Stimulated activated CD4-positive, alpha-beta T cell treated with anti-CD3 and anti-CD28 coated beads, TNF-alpha, amount 100 ng/mL, for 48 hours (primary cell): ENCODE data around the gene DDAH1.

ENCODE experiments used
- DNase-seq, 3 donors: peaks; one replicate each; pipeline ENCODE4 v3.0.0-alpha.2; 2020; ENCODE audit warnings: low read depth in 3 of 3

The DDAH1 gene

DNA sequence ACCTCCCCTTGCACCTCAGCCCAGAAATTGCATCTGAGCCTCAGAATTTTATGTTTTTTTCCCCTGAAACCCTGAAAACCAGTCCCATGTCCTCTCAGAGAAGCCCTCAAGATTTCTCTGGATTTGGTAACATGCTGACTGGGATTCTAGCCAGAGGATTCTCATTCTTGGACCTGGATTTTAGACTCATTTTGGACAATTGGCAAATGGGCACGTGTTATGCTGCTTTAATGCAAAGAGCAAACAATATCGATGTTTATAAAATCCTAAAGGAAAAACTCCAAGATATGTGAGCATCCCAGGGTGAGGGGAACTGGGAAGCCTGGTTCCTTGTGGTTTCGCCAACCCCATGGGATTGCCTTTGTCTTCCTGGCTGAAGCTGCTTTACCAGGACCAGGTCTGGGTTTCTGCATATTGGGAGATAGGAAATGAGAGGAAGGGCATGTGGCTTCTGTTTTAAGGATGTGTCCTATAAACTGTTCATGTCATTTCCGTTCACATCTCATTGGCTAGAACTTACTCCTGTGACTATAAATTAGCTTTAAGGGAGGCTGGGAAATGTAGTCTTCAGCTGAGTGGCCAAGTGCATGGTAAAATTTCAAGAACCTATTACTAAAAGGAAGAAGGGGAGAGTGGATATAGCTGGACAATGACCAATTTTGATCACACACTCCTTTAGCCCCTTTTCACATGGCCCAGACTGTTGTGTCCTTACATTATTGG, 161.4 kb downstream of the DDAH1 start:
- DNase-seq: no peak

DNA sequence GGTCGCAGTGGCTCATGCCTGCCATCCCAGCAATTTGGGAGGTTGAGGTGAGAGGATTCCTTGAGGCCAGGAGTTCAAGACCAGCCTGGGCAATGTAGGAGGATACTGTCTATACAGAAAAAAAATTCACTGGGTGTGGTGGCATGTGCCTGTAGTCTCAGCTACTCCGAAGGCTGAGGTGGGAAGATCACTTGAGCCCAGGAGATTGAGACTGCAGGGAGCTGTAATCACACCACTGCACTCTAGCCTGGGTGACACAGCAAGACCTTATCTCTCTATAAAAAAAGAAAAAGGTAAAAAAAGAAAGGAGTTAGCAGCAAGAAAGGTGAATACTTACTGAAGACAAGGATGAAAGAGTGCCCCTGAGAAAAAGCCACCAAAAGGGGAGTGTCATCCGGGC, 164.8 kb downstream of the DDAH1 start:
- no peak for DNase-seq

DNA sequence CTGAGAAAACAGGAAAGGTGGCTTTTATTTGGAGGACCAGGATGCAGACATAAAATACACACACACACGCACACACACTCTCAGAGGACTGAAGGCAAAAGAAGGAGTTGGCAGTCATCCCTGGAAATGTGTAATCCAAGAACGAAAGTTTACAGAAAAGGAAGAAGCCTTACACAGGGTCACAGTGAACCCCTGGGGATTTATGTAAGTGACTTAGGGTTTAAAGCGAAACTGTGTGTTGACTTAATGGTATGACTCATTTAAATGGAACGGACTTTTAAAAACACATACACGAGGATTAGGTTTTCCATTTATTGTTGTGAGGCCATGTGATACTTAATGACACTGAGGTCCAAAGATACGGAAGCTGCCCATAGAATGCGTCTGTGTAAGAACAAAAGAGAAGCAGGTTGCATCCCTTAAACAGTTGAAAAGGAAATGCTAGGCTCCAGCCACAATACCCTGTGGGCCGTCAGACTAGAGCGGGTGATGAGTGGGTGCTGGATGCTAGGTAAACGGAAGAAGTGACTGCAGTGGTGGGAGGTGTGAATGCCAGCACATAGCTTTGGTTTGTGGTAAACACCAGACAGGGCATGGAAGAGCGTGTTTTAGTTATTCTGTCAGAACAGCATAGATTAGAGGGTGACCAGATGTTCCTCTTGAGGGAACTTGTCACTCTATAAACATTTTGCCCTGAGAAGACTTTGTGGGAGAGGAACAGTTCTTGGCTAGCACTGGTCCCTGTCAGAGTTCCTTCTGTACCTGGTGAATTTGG, 166.9 kb downstream of the DDAH1 start:
- DNase-seq: peak; percentile 57 to 79 (median 61)

DNA sequence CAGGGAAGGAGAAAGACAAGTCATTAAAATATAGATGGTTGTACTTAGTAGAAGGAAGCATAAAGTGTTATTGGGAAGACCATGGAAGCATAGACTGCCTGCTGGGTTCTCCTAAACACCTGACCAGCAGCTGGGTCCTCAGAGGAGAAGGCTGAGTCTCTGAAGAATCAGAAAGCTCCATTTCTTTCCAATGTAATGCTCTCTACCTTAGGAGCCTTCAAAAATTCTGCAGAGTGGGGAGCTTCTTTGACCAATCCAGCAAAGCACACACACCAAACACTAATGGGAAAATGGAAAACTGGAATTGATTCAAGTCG, 167.5 kb downstream of the DDAH1 start:
- no peak for DNase-seq

DNA sequence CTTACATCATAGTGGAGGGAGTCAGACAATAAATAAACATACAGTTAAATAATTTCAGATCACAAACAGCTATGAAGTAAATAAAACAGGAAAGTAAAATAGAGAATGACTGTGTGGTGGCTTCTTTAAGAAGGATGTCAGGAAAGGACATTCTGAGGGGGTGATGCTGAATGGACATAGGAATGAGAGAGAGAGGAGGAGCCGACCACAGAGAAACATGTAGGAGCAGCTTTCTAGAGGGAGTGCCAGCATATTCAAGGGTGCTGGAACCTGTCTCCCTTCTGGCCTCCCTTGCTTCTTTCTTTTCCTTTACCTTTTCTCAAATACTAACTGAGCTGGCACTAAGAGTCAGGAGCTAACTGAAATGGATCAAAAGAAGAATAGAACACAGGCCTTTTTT, 168.0 kb downstream of the DDAH1 start:
- no peak for DNase-seq

DNA sequence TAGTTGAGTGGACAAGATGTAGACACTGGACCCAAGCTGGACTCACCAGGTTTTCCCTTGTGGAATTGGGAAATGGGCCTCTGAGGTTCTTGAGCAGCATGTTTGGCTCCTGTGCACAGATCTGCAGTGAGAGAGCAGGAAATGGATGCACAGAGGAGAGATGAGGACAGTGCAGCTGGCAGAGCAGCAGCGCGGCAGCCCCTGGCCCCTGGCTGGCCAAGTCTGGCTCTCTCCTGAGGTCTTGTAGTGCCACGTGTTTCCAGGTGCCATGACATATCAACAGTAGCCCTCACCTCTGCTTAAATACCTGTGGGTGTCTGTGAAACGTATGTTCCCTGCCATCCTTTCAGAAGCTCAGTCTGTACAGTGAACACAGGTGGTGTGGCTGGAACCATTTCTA, 169.3 kb downstream of the DDAH1 start:
- DNase-seq: no peak

DNA sequence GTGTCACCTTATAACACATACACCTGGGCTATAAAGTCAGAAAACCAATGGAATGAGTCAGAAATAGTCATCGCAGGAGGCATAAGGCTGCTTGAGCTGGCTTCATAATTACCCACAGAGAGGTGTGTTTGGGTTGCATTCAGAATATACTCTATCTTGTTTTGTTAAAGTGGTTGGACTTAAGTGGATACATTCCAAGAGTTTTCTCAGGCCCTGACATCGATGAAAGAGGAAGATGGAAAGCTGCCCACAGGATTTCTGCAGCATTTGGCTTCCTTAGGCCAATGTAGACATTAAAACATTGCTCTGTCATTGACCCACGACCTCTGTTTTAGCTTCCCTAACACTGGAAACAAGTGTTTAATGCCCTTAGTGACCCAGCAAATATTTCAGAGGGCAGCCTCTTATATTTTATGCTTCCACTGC, 169.9 kb downstream of the DDAH1 start:
- no peak for DNase-seq

DNA sequence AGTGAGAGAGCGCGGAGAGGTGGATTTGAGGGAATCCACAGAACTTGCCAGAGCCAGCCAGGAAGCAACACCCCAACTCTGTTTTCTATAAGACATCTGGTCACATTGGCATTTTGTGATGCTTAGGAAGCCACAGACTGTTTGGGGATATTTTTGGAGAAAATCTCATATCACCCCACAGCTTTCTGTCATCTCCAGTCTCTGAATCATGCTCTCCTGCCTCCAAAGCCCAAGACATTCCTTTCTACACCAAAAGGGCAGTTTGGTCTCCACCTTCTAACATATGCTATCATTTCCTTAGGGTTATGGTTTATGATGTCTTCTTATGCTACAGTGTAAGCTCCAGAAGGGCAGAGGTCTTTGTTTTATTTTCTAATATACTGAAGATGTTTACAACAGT, 174.1 kb downstream of the DDAH1 start:
- DNase-seq: no peak

DNA sequence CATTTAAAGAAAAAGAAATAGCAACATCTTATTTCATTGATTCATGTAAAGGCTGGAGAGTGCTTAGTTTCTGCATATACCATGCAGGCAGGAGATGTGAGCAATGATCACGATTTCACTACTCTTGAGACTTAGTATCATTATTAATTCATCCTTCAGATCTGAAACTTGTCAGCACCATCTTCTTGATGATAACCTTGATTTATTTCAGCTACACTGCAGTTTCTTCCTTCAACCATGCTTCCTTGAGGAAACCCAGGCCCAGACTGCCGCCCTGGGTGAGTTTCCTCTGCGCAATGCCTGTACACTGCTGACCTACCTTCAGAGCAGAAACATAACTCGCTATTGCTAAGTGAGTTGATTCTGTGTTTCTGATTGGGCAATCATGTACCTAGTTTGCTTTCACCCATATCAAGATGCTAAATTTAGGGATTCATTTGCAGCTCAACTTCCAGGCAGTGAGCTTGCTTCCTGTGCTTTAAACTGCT, 175.1 kb downstream of the DDAH1 start:
- DNase-seq: no peak

DNA sequence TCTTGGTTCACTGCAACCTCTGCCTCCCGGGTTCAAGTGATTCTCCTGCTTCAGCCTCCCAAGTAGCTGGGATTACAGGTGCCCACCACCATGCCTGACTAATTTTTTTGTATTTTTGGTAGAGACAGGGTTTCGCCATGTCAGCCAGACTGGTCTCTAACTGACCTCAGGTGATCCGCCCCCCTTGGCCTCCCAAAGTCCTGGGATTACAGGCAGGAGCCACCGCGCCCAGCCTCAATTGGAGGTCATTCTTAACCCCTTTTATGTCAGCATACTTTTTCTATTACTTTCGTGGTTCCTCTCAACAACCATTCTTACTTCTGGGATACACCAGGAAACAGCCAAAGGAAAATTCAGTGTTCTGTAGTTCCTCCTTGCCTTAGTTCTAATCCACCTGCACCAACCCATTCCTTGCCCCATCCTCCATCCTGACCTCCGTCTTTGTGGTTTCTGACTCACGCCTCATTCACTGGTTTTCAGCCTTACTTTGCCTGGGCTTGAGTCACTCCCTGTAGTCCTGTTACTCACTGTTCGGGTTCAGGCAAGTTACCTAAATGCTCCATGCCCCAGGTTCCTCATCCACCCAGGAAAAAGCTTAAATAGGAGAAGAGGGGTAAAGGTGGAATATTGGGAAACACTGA, 175.6 kb downstream of the DDAH1 start:
- peak in 2 of 3 donors; percentile 34 to 39 for DNase-seq

DNA sequence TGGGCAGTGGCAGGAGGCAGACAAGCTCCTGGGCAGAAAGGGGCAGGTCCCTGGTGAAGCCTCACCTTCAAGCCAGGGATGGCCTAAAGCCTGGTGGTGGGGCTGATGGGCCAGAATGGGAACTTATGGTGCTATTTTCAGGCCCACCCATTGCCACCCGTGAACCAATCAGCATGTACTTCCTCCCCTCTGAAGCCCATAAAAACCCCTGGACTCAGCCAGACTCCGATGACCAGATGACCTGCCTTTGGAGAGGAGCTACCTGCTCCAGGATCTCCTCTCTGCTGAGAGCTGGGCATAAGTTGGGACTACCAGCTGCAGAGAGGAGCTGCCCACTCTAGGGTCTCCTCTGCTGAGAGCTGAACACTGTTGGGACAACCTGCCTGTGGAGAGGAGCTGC, 180.8 kb downstream of the DDAH1 start:
- DNase-seq: no peak

DNA sequence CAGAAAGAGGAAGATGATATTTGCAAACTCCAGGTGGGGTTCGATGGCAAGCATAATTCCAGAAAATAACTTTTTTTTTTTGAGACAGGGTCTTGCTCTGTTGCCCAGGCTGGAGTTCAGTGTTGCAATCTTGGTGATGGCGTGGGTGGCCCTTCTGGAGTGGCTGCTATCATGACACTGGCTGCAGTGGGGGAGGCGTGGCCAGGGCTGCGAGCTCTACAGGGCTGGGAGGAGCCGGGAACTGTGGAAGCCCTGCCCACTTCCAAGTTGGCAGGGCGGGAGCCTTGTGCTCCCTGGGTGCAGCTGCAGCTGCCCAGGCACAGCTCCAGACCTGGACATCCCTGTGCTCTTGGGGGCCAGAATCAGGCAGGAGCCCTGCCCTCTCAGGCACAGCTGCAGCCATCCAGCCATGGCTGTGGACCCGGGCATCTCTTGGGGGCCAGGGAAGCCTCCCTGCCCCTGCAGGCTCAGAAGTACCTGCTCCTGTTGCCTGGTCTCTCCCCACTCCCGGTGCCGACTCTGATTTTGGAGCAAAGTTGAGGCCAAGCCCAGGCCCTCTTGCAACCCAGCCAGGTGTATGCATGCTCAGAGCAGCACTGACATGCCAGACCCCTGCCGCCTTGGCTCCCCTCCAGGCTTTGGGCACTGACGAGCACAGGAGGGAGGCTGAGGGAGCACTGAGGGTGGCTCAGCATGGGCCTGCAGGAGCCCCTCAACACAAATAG, 181.3 kb downstream of the DDAH1 start:
- no peak for DNase-seq

DNA sequence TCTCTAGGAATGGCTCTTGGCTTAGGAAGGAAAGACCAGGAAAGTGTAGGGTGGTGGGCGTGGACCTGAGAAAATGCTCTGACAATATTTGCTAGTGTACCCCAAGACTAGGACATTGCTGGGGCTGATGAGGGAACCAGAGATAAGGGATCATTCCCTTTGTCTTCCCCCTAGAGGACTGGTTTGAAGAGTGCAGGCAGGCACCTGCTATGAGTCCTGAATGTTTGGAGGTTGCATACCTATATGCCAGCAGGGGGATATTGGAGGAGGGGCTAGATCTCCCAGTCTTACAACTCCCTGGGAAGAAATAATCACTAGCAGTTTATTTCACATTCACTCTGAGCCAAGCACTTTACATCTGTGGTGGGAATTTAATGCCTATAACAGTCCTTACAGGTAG, 182.5 kb downstream of the DDAH1 start:
- no peak for DNase-seq

DNA sequence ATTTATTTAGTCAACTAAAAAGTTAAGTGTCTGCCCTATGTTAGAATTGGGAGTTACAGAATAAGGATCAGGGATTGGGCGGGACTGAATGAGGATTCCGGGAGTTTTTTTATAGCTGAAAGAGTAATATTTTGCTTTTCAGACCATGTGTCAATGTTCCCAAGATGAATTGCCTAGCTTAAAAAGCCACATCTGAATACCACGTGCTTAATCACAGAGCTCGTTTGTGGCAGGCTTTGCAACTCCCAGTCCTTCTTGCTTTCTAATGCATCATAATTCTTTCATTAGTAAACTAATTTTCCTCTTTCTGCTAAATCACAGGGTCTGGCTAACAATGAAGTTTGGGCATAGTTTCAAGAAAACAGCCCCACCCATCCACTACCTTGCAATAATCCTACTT, 184.3 kb downstream of the DDAH1 start:
- DNase-seq: no peak

DNA sequence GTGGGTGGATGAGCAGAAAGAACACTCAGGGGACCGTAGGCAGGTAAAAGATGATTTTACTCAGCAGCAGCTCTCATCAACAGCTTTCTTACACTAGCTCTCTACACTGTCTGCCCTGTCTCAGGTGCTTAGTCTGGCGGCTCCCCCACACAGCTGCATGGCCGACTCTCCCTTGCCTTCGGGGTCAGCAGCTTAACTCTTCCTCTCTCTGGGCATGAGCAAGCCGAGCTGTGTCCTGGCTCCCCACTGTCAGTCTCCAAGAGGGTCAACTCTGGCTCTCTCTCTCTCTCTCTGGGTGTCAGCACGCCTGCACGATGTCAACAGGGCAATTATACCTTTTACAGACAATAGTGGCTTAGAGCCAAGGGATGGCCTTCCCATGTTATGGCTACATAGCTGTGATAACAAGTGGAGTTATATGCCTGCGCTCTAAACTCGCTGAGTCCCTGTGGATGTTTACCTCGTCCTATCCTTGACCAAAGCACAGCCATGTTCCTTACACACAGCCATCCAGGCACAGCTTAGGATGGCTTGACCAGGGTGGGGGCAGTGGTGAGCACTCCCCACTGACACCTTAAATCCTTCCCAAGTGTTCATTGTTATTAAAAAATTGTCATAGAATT, 185.4 kb downstream of the DDAH1 start:
- no peak for DNase-seq

DNA sequence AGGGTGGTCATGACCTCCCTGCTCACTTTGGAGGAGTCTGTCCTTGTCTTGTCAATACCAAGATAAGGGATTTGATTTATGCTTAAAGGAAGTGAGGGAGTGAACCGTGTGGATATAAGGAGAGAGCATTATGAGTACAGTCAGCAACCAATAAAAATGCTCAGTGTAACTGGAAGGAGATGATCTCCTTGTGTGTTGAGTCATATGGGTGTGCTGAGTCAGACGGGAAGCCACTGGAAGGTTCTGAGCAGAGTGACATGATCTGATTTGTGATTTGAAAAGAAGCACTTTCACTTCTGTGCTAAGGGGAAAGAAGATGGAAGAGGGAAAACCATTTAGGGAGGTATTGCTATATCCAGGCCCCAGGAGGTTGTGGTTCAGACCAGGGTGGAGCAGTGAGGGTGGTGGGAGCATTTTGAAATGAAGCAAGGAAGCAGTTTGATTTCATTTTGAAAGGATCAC, 186.1 kb downstream of the DDAH1 start:
- peak in 2 of 3 donors; percentile 40 to 48 for DNase-seq

DNA sequence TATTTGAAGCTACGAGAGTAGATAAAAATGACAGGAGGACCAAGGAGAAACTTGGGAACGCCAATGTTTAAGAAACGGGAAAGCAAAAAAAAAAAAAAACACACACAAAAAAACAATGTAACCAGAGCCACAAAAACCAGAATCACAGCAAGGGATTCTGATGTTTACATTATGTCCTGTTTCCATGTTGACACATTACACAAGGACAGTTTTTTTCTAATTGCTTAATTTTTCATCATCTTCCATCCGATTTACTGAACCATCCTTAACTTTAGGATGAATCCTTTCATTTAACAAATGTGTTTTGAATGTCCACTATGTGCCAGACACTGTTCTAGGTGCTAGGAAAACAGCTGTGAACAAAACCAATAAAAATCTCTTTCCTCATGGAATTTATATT, 187.2 kb downstream of the DDAH1 start:
- DNase-seq: no peak

DNA sequence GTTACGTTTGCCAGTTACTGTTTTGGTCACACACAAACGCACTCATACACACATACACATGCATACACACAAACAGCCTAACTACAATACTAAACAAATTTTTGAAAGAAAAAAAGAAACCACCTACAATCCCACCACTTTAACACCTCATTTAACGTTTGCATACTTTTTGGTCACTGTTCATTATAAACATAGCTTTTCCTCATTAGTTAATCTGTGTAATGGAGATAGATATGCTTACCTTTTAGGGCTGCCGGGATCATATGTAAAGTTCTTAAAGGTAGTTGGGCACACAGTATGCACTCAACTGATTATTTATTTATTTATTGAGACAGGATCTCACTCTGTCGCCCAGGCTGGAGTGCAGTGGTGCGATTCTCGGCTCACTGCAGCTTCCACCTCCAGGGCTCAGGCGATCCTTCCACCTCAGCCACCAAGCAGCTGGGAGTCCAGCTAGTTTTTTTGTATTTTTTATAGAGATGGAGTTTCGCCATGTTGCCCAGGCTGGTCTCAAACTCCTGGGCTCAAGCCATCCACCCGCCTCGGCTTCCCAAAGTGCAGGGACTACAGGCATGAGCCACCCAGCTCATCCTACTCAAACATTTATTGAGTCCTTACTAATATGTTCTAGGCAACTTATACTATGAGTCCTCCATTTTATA, 187.8 kb downstream of the DDAH1 start:
- DNase-seq: no peak

DNA sequence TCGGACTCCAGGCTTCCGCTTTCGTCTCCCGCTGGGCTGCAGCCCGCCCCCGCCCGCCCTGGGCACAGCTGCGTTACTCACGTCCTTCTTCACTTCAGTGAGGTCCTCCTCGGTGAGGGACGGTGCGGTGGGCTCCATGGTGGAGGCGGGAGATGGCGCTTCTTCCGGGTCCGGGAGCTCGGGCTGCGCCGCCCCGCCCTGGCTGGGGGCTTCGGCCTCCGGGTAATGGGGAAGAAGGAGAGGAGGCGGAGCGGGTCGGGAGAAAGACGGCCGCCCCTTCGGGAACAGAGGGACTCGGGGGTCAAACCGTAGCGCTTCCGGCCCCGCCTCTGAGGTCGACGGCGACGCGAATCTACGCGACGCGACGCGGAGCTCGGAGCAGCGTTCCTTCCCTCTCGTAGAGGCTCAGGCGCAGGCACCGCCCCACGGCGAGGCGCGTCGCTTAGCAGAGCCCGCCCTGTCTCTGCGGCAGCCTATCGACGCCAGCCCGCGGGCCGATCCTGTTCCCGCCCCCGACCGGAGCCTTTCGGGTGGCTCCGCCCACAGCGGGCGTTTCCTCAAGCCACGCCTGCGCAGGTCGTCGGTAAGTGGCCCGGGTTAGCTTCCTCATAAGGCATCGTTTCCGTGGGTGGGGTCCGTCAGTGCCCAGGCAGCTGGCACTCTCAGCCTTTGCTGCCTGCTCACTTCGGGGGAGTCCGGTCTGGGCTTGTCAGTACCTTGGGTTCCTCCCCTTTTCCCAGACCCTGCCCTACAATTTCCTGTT, 188.6 kb downstream of the DDAH1 start, which contains the start of gene BCL10:
TSS of gene BCL10 (minus strand) at position 418 of the 763 bp plus-strand sequence. CDS start at position 138, 280 bp downstream.
- DNase-seq: peak; percentile 94 to 95 (median 95)

DNA sequence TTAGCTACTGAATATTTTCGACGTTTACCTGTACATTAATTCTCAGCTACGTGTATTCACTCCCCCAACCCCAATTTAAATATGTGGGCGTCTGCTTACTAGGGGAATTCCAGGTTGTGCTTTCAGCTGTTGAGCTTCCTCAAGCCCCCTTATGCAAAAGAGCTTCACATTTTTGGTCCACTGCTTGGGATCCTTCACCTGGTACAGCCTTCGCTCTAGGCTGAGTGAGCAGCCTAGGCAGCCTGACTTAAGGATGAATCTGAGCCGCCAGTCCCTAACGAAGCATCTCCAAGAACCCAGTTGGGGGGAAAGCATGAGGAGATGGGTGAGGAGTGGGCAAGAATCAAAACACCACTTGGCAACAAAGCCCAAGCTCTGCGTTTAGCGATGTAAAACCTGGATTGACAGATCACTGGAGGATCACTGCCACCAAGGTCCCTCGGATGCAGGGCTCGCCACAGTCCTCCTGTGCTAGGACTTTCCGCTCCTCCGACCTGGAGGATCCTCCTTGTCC, 189.2 kb downstream of the DDAH1 start:
- DNase-seq: no peak
